GM21526 (cell line): ENCODE measurements around the gene TMEM81.

Experiments
- ATAC-seq: cut with Tn5 transposase; IDR thresholded peaks from one replicate; pipeline ENCODE4 v1.9.1; 2021; ENCODE audit warnings: moderate library complexity; ENCODE audit not compliant: unreplicated experiment, low FRiP score

Gene TMEM81

GRCh38 chr1:205041001-205041715 lies 43.1 kb downstream of the TMEM81 start:
- ATAC-seq = no peak

GRCh38 chr1:205038132-205038786 lies 46.0 kb downstream of the TMEM81 start:
- ATAC-seq = no peak

- ATAC-seq = no peak
Observed at GRCh38 chr1:205037539-205037938, 46.7 kb downstream of the TMEM81 start.
